ENCODE results near the gene SP4. TPM values are rescaled to one million over a fixed set of nuclear protein-coding genes. Genes with fewer than 3 reads are reported as not detected.

The SP4 gene
- total and polyA plus RNA-seq, 2 of the 4 experiments (the other 2 are of a cell fraction): 0.97 to 5.9 TPM

GRCh38 chr7:21497072-21497471, 69.2 kb downstream of the SP4 start:
- Histone ChIP-seq H2AK9ac (replicated peaks; ENCODE audit: low read depth, low read length, poor library complexity) (no peak overlapping the region), H3K4me2 (ENCODE audit: low read depth, low read length) (no peak overlapping the region), H3K4ac (ENCODE audit: low read depth, low read length) (no peak overlapping the region), H4K20me1 (ENCODE audit: insufficient read depth, low read length) (no peaks in the 10 kb centered on the region), H3K9ac (ENCODE audit: low read depth, low read length) (no peak overlapping the region), H4K91ac (ENCODE audit: insufficient read depth, low read depth, low read length) (no peak overlapping the region), H3K4me1 (ENCODE audit: control insufficient read depth, insufficient read depth, low read length) (no peaks in the 10 kb centered on the region), H2AFZ (replicated peaks; ENCODE audit: low read length, poor library complexity) (no peak overlapping the region), H3K56ac (ENCODE audit: extremely low read depth, insufficient read depth, low read length) (no peak overlapping the region), H3K14ac (replicated peaks; ENCODE audit: low read depth, low read length) (no peak overlapping the region), H2BK20ac (ENCODE audit: low read depth, low read length) (no peak overlapping the region), H2AK5ac (ENCODE audit: low read depth, low read length) (no peak overlapping the region), H4K5ac (ENCODE audit: low read depth, low read length) (no peak overlapping the region), H3K36me3 (ENCODE audit: control insufficient read depth, insufficient read depth, low read length) (no peaks in the 10 kb centered on the region), H3K79me1 (ENCODE audit: low read depth in 1 of 2, low read length in 2 of 2) (no peaks in the 10 kb centered on the region), H3K27me3 (ENCODE audit: control insufficient read depth, insufficient read depth, low read length) (no peaks in the 10 kb centered on the region), H2BK5ac (ENCODE audit: low read depth, low read length, poor library complexity, severe bottlenecking) (no peak overlapping the region), H3K9me3 (ENCODE audit: control insufficient read depth, insufficient read depth, low read length) (peaks cover 6% of the 10 kb centered on the region; the same call in 1 of the 2 replicates), H3K4me3 (ENCODE audit: insufficient read depth, low read depth, low read length) (no peak overlapping the region), H3K23ac (ENCODE audit: low read depth, low read length) (no peak overlapping the region), H3K18ac (ENCODE audit: low read depth, low read length) (no peak overlapping the region), H4K8ac (ENCODE audit: low read depth in 2 of 2, low read length in 2 of 2) (no peak overlapping the region), H2BK120ac (ENCODE audit: low read depth, low read length) (no peak overlapping the region), H3K9me1 (ENCODE audit: insufficient read depth, low read length) (no peaks in the 10 kb centered on the region), H3K27ac (ENCODE audit: insufficient read depth, low read length) (no peak overlapping the region), H2BK15ac (ENCODE audit: low read depth, low read length) (no peak overlapping the region)
- in situ Hi-C loops (cut with MboI; ENCODE audit: low sequenced_read_pairs) (no loop called here), dilution Hi-C loops (cut with HindIII; ENCODE audit: low sequenced_read_pairs, unreplicated experiment) (no loop called here), intact Hi-C loops (cut with micrococcal nuclease) (no loop called here)
- POLR2A ChIA-PET (ENCODE audit: unreplicated experiment): no interaction called here
- BruUV-seq (replicated peaks): no TSS peak
- CTCF ChIA-PET: interaction anchor here (0.6 to 1.2 kb wide), 3 partner anchors 13 to 555 kb away, joined by 3 read pairs; no protein-coding TSS in a partner anchor
- TF ChIP-seq CHD1 (IDR thresholded peaks at IDR 0.05; ENCODE audit: low read depth, low read length) (no peak), CTCF (conservative IDR thresholded peaks at IDR 0.05; ENCODE audit: low read depth, low read length) (peak; percentile 38), RCOR1 (IDR thresholded peaks at IDR 0.05; ENCODE audit: insufficient replicate concordance, low read length) (no peak), FOS (IDR thresholded peaks at IDR 0.05; ENCODE audit: low read depth, low read length) (no peak), MXI1 (IDR thresholded peaks at IDR 0.05; ENCODE audit: borderline replicate concordance, low read depth, low read length) (no peak), RAD21 (IDR thresholded peaks at IDR 0.05; ENCODE audit: low read length) (peak; percentile 21; the same call in 1 of the 2 replicates), MAFK (IDR thresholded peaks at IDR 0.05; ENCODE audit: low read depth, low read length) (no peak), SMC3 (IDR thresholded peaks at IDR 0.05; ENCODE audit: low read depth, low read length) (peak; percentile 23; the same call in 1 of the 2 replicates), BHLHE40 (IDR thresholded peaks at IDR 0.05; ENCODE audit: low read depth, low read length) (no peak), MAZ (IDR thresholded peaks at IDR 0.05; ENCODE audit: borderline replicate concordance, low read depth, low read length) (no peak)
- no peak; the same call in 1 of the 2 replicates for ATAC-seq (ENCODE audit: low read depth)
- peak; percentile 7 for DNase-seq
